Measurements from ENCODE around the gene AADACL3.

DNA sequence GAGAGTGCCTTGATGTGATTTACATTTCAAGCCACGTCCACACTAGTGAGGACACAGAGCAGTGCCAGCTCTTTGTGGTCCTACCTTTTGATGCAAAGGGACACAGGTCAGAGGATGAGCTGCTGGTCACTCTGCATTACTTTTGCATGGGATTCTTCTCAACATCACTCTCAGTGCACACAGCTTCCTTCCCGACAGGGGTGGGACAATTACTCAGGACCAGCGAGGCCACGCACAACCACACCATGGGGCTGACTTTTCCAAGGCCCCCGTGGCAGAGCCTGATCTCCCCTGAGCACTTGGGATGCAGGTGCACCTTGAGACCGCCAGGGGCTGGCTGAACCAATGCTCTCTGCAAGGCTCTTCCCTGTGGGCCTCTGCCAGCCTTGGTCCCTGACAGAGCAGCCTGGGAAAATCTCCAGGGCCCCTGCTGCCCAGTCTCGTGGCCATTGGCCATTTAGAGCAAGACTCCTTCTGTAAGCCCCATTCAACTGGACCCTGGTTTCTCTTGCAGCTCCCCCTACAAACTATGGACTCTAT lies 44.4 kb downstream of the AADACL3 start:
- TF ChIP-seq EZH2 (optimal IDR thresholded peaks at IDR 0.05; ENCODE audit: low read depth, low read length) (no peak), EZH2phosphoT487 (IDR thresholded peaks at IDR 0.05; ENCODE audit: low read length) (no peak)
- TF ChIP-seq, protein P1, sequence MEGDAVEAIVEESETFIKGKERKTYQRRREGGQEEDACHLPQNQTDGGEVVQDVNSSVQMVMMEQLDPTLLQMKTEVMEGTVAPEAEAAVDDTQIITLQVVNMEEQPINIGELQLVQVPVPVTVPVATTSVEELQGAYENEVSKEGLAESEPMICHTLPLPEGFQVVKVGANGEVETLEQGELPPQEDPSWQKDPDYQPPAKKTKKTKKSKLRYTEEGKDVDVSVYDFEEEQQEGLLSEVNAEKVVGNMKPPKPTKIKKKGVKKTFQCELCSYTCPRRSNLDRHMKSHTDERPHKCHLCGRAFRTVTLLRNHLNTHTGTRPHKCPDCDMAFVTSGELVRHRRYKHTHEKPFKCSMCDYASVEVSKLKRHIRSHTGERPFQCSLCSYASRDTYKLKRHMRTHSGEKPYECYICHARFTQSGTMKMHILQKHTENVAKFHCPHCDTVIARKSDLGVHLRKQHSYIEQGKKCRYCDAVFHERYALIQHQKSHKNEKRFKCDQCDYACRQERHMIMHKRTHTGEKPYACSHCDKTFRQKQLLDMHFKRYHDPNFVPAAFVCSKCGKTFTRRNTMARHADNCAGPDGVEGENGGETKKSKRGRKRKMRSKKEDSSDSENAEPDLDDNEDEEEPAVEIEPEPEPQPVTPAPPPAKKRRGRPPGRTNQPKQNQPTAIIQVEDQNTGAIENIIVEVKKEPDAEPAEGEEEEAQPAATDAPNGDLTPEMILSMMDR (IDR thresholded peaks at IDR 0.05; ENCODE audit: low read length) = peak; percentile 28

Measured in MM.1S (cell line).